ENCODE data around the gene ACAN. TPM values are rescaled to one million over a fixed set of nuclear protein-coding genes. Genes with fewer than 3 reads are reported as not detected.

Gene ACAN
- total and polyA plus RNA-seq, 9 of the 15 experiments (the other 6 are each of a cell fraction or from before 2014, with no cell fraction given): not detected

GRCh38 chr15:88920186-88920891 lies 117.1 kb downstream of the ACAN start (continued):
- TF ChIP-seq ZNF253 (CRISPR knock-in tag; conservative IDR thresholded peaks at IDR 0.05) (no peak), CTBP1 (IDR thresholded peaks at IDR 0.05; ENCODE audit: borderline replicate concordance) (no peak; the same call in 1 of the 2 replicates), ARID1B (IDR thresholded peaks at IDR 0.05) (peak; percentile 60), TOE1 (IDR thresholded peaks at IDR 0.05; ENCODE audit: borderline replicate concordance) (no peak), TOE1 (CRISPR knock-in tag; IDR thresholded peaks at IDR 0.05; ENCODE audit: borderline replicate concordance, low read depth) (no peak), TRIM24 (IDR thresholded peaks at IDR 0.05) (peak in 1 of 2 experiments; percentile 39; a peak in 2 of 4 replicates), ZNF586 (CRISPR knock-in tag; conservative IDR thresholded peaks at IDR 0.05) (no peak), RCOR1 (IDR thresholded peaks at IDR 0.05; ENCODE audit: borderline replicate concordance in 1 of 2, low read depth in 2 of 2, low read length in 2 of 2) (peak in 1 of 2 experiments; percentile 28; a peak in 1 of 4 replicates), SREBF2 (CRISPR knock-in tag; IDR thresholded peaks at IDR 0.05) (no peak), ETS1 (conservative IDR thresholded peaks at IDR 0.05; ENCODE audit: control insufficient read depth, low read depth, low read length) (no peak), GTF2A2 (tag; IDR thresholded peaks at IDR 0.05) (peak; percentile 82), TAF9B (IDR thresholded peaks at IDR 0.05; ENCODE audit: partially characterized antibody) (peak; percentile 86), ZNF239 (CRISPR knock-in tag; IDR thresholded peaks at IDR 0.05) (peak; percentile 72), DACH1 (IDR thresholded peaks at IDR 0.05; ENCODE audit: partially characterized antibody) (peak; percentile 85), HDAC8 (tag; IDR thresholded peaks at IDR 0.05) (peak; percentile 94), ATF7 (IDR thresholded peaks at IDR 0.05) (peak; percentile 94), ZNF398 (CRISPR knock-in tag; IDR thresholded peaks at IDR 0.05) (0 out of 2 replicates have a peak, but pooled peaks have one; percentile 37)
- TF ChIP-seq, protein P1, sequence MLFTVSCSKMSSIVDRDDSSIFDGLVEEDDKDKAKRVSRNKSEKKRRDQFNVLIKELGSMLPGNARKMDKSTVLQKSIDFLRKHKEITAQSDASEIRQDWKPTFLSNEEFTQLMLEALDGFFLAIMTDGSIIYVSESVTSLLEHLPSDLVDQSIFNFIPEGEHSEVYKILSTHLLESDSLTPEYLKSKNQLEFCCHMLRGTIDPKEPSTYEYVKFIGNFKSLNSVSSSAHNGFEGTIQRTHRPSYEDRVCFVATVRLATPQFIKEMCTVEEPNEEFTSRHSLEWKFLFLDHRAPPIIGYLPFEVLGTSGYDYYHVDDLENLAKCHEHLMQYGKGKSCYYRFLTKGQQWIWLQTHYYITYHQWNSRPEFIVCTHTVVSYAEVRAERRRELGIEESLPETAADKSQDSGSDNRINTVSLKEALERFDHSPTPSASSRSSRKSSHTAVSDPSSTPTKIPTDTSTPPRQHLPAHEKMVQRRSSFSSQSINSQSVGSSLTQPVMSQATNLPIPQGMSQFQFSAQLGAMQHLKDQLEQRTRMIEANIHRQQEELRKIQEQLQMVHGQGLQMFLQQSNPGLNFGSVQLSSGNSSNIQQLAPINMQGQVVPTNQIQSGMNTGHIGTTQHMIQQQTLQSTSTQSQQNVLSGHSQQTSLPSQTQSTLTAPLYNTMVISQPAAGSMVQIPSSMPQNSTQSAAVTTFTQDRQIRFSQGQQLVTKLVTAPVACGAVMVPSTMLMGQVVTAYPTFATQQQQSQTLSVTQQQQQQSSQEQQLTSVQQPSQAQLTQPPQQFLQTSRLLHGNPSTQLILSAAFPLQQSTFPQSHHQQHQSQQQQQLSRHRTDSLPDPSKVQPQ (CRISPR knock-in tag; IDR thresholded peaks at IDR 0.05; ENCODE audit: borderline replicate concordance): no peak

Data from K562 (cell line).